ENCODE measurements around the gene TMEM154. TPM values are rescaled to one million over a fixed set of nuclear protein-coding genes. Genes with fewer than 3 reads are reported as not detected.

The TMEM154 gene
- total and polyA plus RNA-seq, 4 donors: 1.6 to 18.9 (median 8.5) TPM

DNA sequence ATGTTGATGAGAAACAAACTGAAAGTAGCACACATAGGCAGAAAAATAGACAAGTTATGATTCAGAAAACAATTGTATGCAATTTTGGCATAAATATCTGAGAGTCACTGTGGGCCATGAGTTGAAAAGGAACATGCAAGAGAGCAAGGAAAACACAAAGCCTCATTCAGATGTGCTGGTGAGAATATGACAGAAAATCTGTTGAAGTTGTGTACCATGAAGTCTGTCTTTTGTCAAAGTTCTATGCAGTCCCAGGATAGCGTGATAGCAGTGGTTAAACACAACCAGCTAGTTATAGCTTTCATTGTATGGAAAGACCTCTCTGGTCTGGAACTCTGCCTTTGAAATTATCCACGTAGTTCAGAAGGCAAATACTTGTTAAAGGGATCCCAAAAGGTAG lies 53.0 kb downstream of the TMEM154 start:
- Histone ChIP-seq H3K4me3 (no peak overlapping the region), H3K9me3 (ENCODE audit: control insufficient read depth in 4 of 4, insufficient read depth in 3 of 4, low read length in 3 of 4) (no peaks in the 10 kb centered on the region), H3K27ac (ENCODE audit: low read depth in 1 of 2, low read length in 1 of 2) (no peak overlapping the region), H3K4me1 (ENCODE audit: control insufficient read depth in 5 of 5, insufficient read depth in 5 of 5, low read length in 5 of 5) (no peaks in the 10 kb centered on the region), H3K36me3 (ENCODE audit: control insufficient read depth in 4 of 4, insufficient read depth in 4 of 4, low read length in 4 of 4) (peaks cover 0 to 7% (median 0%) of the 10 kb centered on the region in 4 donors), H3K27me3 (ENCODE audit: control insufficient read depth in 3 of 3, insufficient read depth in 3 of 3, low read length in 2 of 3) (no peaks in the 10 kb centered on the region), H3K9ac (ENCODE audit: insufficient read depth in 1 of 2, low read length in 2 of 2) (no peak overlapping the region)
- DNase-seq: no peak
- WGBS, 2 donors: 83 to 92% methylated on average over 2 of the region's 2 CpGs
- TF ChIP-seq, protein P1, sequence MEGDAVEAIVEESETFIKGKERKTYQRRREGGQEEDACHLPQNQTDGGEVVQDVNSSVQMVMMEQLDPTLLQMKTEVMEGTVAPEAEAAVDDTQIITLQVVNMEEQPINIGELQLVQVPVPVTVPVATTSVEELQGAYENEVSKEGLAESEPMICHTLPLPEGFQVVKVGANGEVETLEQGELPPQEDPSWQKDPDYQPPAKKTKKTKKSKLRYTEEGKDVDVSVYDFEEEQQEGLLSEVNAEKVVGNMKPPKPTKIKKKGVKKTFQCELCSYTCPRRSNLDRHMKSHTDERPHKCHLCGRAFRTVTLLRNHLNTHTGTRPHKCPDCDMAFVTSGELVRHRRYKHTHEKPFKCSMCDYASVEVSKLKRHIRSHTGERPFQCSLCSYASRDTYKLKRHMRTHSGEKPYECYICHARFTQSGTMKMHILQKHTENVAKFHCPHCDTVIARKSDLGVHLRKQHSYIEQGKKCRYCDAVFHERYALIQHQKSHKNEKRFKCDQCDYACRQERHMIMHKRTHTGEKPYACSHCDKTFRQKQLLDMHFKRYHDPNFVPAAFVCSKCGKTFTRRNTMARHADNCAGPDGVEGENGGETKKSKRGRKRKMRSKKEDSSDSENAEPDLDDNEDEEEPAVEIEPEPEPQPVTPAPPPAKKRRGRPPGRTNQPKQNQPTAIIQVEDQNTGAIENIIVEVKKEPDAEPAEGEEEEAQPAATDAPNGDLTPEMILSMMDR (IDR thresholded peaks at IDR 0.05; ENCODE audit: control extremely low read depth, extremely low read depth): no peak
- no peak for ATAC-seq (ENCODE audit: insufficient read depth, low FRiP score)

DNA sequence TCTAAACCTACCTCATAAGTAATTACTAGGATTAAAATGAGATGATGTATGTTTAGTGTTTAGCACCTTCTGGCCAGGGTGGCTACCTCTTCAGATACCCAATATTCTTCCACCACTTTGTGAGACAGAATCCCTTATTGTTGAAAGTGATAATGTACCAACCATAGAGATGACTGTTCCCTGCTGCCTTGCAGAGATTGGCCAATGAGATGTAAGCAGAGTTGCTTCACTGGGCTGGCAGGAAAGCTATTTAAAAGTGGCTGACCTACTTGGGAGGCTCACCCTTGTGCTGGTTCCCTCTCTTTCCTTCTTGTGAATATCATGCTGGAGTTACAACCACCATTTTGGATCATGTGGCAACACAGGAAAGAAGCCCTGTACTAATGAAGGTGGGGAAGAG lies 58.9 kb downstream of the TMEM154 start:
- Histone ChIP-seq H3K27me3 (ENCODE audit: control insufficient read depth in 3 of 3, insufficient read depth in 3 of 3, low read length in 2 of 3) (no peaks in the 10 kb centered on the region), H3K9me3 (ENCODE audit: control insufficient read depth in 4 of 4, insufficient read depth in 3 of 4, low read length in 3 of 4) (peaks cover 0 to 2% (median 0%) of the 10 kb centered on the region in 4 donors), H3K4me1 (ENCODE audit: control insufficient read depth in 5 of 5, insufficient read depth in 5 of 5, low read length in 5 of 5) (no peaks in the 10 kb centered on the region), H3K36me3 (ENCODE audit: control insufficient read depth in 4 of 4, insufficient read depth in 4 of 4, low read length in 4 of 4) (no peaks in the 10 kb centered on the region), H3K4me3 (no peak overlapping the region), H3K27ac (ENCODE audit: low read depth in 1 of 2, low read length in 1 of 2) (no peak overlapping the region), H3K9ac (ENCODE audit: insufficient read depth in 1 of 2, low read length in 2 of 2) (no peak overlapping the region)
- ATAC-seq (ENCODE audit: insufficient read depth, low FRiP score): no peak
- TF ChIP-seq, protein P1 (IDR thresholded peaks at IDR 0.05; ENCODE audit: control extremely low read depth, extremely low read depth): no peak
- DNase-seq: no peak

DNA sequence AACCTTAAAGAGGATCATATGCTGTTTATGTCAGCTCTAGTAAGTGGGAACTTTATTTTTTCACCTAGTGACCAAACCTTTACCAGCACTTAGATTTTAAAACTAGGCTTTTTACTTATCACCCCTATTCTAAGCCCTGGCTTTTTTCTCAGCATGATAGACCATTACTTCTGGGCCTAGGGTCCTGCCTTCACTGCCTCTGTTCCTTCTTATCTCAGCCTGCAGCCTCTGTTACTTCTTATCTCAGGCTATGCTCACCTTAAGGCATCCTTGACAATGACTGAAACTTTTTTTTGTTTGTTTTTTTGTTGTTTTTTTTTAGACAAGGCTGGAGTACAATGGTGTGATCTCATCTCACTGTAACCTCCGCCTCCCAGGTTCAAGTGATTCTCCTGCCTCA lies 59.6 kb downstream of the TMEM154 start:
- H3K4me1 ChIP-seq (ENCODE audit: control insufficient read depth in 5 of 5, insufficient read depth in 5 of 5, low read length in 5 of 5): no peaks in the 10 kb centered on the region
- TF ChIP-seq, protein P1 (IDR thresholded peaks at IDR 0.05; ENCODE audit: control extremely low read depth, extremely low read depth): no peak

DNA sequence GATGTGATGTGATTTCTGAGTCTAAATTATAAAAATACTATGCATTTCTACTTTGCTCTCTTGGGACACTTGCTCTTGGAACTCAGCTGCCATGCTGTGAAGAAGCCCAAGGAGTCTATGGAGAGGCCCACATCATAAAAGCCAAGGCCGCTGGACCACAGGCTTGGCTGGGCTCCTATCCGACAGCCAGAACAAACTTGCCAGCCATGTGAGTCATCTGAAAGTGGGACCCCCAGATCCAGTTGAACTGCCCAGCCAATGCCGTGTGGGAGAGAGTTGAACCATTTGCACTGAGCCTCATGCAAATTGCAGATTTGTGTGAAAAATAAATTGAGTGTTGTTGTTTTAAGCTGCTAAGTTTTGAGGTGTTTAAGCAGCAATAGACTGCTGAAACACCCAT lies 60.2 kb downstream of the TMEM154 start:
- Histone ChIP-seq H3K9me3 (ENCODE audit: control insufficient read depth in 4 of 4, insufficient read depth in 3 of 4, low read length in 3 of 4) (peaks cover 0 to 2% (median 0%) of the 10 kb centered on the region in 4 donors), H3K36me3 (ENCODE audit: control insufficient read depth in 4 of 4, insufficient read depth in 4 of 4, low read length in 4 of 4) (no peaks in the 10 kb centered on the region), H3K4me1 (ENCODE audit: control insufficient read depth in 5 of 5, insufficient read depth in 5 of 5, low read length in 5 of 5) (no peaks in the 10 kb centered on the region), H3K27ac (ENCODE audit: low read depth in 1 of 2, low read length in 1 of 2) (no peak overlapping the region), H3K27me3 (ENCODE audit: control insufficient read depth in 3 of 3, insufficient read depth in 3 of 3, low read length in 2 of 3) (no peaks in the 10 kb centered on the region), H3K9ac (ENCODE audit: insufficient read depth in 1 of 2, low read length in 2 of 2) (no peak overlapping the region), H3K4me3 (no peak overlapping the region)
- no peak for DNase-seq
- no peak for ATAC-seq (ENCODE audit: insufficient read depth, low FRiP score)
- 94 to 95% methylated on average over 3 of the region's 3 CpGs for WGBS, 2 donors
- TF ChIP-seq, protein P1 (IDR thresholded peaks at IDR 0.05; ENCODE audit: control extremely low read depth, extremely low read depth): no peak

More for the DNA sequence above, 59.6 kb downstream of the TMEM154 start:
- Histone ChIP-seq H3K9ac (ENCODE audit: insufficient read depth in 1 of 2, low read length in 2 of 2) (no peak overlapping the region), H3K27ac (ENCODE audit: low read depth in 1 of 2, low read length in 1 of 2) (no peak overlapping the region), H3K27me3 (ENCODE audit: control insufficient read depth in 3 of 3, insufficient read depth in 3 of 3, low read length in 2 of 3) (no peaks in the 10 kb centered on the region), H3K4me3 (no peak overlapping the region), H3K9me3 (ENCODE audit: control insufficient read depth in 4 of 4, insufficient read depth in 3 of 4, low read length in 3 of 4) (peaks cover 0 to 2% (median 0%) of the 10 kb centered on the region in 4 donors), H3K36me3 (ENCODE audit: control insufficient read depth in 4 of 4, insufficient read depth in 4 of 4, low read length in 4 of 4) (no peaks in the 10 kb centered on the region)
- WGBS, 2 donors: 96% methylated on average over 1 of the region's 1 CpG
- DNase-seq: no peak
- ATAC-seq (ENCODE audit: insufficient read depth, low FRiP score): no peak

Data from lung (tissue), 12 donors.